Measurements from ENCODE around the gene KISS1.

DNA sequence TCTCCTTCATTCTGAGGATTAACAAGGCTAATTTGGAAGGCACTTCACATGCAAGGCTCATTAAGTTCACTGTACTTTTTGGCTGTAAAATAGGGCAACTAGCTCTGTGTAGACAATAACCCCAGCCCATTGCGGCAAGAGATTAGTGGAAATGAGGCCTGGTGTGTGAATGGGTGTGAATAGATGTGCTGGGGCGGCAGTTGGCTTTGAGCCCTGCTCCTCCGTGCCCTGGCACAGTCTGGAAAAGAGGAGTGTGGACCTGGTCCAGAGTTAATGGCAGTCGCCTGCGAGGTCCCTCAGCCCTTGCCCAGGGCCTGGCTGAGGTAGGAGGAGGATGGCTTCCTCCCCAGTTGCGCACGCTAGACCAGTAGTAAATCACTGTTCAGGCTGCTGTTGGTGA, 4.8 kb downstream of the KISS1 start:
- TF ChIP-seq, protein P1, sequence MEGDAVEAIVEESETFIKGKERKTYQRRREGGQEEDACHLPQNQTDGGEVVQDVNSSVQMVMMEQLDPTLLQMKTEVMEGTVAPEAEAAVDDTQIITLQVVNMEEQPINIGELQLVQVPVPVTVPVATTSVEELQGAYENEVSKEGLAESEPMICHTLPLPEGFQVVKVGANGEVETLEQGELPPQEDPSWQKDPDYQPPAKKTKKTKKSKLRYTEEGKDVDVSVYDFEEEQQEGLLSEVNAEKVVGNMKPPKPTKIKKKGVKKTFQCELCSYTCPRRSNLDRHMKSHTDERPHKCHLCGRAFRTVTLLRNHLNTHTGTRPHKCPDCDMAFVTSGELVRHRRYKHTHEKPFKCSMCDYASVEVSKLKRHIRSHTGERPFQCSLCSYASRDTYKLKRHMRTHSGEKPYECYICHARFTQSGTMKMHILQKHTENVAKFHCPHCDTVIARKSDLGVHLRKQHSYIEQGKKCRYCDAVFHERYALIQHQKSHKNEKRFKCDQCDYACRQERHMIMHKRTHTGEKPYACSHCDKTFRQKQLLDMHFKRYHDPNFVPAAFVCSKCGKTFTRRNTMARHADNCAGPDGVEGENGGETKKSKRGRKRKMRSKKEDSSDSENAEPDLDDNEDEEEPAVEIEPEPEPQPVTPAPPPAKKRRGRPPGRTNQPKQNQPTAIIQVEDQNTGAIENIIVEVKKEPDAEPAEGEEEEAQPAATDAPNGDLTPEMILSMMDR (IDR thresholded peaks at IDR 0.05): no peak
- TF ChIP-seq POLR2A (IDR thresholded peaks at IDR 0.05): no peak

All from vagina (tissue), 2 donors.